Measurements from ENCODE around the gene KRTAP19-2. TPM values are rescaled to one million over a fixed set of nuclear protein-coding genes. Genes with fewer than 3 reads are reported as not detected.

Gene KRTAP19-2
- total RNA-seq, 1 experiment from 2014 or later = not detected

DNA sequence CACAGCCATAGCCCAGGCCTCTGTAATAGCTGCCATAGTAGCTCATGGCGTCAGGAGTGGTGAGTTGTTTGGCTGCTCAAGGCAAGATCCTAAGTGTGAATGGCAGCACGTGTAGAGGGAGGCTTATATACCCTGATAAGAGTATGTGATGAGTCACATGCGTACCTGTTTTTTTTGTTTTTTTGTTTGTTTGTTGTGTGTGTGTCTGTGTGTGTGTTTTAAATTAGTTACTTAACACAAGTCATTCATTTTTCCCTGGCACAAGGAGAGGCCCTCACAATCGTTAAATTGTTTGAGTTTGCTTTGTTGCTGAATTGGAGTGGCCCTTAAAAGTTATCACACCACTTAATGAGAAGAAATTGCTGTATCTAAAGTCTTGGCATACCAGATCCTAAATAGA lies 9.8 kb upstream of the KRTAP19-2 start, which contains the start of gene KRTAP19-4:
Gene KRTAP19-4, minus strand, starts transcription at position 101 of the 400 bp plus-strand sequence. Its CDS starts 55 bp downstream, at position 46.
- CTCF ChIA-PET = no interaction called here
- no TSS peak for BruUV-seq (replicated peaks)

More for the DNA sequence above, 9.8 kb upstream of the KRTAP19-2 start, which contains the start of gene KRTAP19-4:
- RAD21 ChIA-PET (ENCODE audit: low non-redundant PET in 1 of 2, low total read pairs in 2 of 2, uncharacterized antibody in 2 of 2, unreplicated experiment in 2 of 2) = no interaction called here
- Histone ChIP-seq H3K27ac (ENCODE audit: low read depth, low read length) (no peak within 1 kb of the TSS), H3K9me3 (ENCODE audit: control insufficient read depth in 1 of 2, insufficient read depth in 1 of 2, low read depth in 1 of 2, low read length in 2 of 2) (peaks cover 11 to 15% of the 10 kb centered on the region in 2 experiments; a peak in 3 of 4 replicates), H3K27me3 (ENCODE audit: insufficient read depth, low read length) (no peaks in the 10 kb centered on the region), H3K79me2 (ENCODE audit: insufficient read depth, low read length) (no peaks in the 10 kb centered on the region), H3K9ac (ENCODE audit: low read length) (no peak within 1 kb of the TSS), H3K4me1 (ENCODE audit: control insufficient read depth in 1 of 2, insufficient read depth in 2 of 2, low read length in 2 of 2) (no peaks in the 10 kb centered on the region), H3K36me3 (ENCODE audit: control insufficient read depth in 1 of 2, insufficient read depth in 2 of 2, low read length in 2 of 2) (no peaks in the 10 kb centered on the region), H2AFZ (ENCODE audit: low read depth, low read length, poor library complexity, severe bottlenecking) (no peak within 1 kb of the TSS), H3K4me3 (replicated peaks in 1 of 2; ENCODE audit: low read depth in 1 of 2, low read length in 2 of 2) (no peak within 1 kb of the TSS), H4K20me1 (ENCODE audit: insufficient read depth) (no peaks in the 10 kb centered on the region), H3K9me2 (ENCODE audit: insufficient read depth) (no peaks in the 10 kb centered on the region), H3K4me2 (ENCODE audit: low read length) (no peak within 1 kb of the TSS)
- intact Hi-C loops (cut with micrococcal nuclease) = no loop called here
- TF ChIP-seq, protein P1, sequence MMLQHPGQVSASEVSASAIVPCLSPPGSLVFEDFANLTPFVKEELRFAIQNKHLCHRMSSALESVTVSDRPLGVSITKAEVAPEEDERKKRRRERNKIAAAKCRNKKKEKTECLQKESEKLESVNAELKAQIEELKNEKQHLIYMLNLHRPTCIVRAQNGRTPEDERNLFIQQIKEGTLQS (IDR thresholded peaks at IDR 0.05) = no peak
- TF ChIP-seq TCF7L2 (IDR thresholded peaks at IDR 0.05; ENCODE audit: borderline replicate concordance, extremely low read depth, insufficient read depth, insufficient read length) (no peak), POLR2AphosphoS5 (IDR thresholded peaks at IDR 0.05; ENCODE audit: low read depth, low read length) (no peak), ZFX (IDR thresholded peaks at IDR 0.05) (no peak), JUND (IDR thresholded peaks at IDR 0.05) (no peak), RAD21 (IDR thresholded peaks at IDR 0.05; ENCODE audit: low read depth) (no peak), EGR1 (IDR thresholded peaks at IDR 0.05; ENCODE audit: low read depth) (no peak), SIN3A (IDR thresholded peaks at IDR 0.05; ENCODE audit: low read depth) (no peak), YY1 (IDR thresholded peaks at IDR 0.05; ENCODE audit: extremely low read depth, insufficient replicate concordance, low read depth, low read length) (no peak), SRF (IDR thresholded peaks at IDR 0.05; ENCODE audit: low read depth) (no peak), ZNF274 (IDR thresholded peaks at IDR 0.05; ENCODE audit: low read depth, low read length) (no peak), CEBPB (IDR thresholded peaks at IDR 0.05; ENCODE audit: low read depth) (no peak), EZH2 (IDR thresholded peaks at IDR 0.05) (no peak)
- TF ChIP-seq, protein P2, sequence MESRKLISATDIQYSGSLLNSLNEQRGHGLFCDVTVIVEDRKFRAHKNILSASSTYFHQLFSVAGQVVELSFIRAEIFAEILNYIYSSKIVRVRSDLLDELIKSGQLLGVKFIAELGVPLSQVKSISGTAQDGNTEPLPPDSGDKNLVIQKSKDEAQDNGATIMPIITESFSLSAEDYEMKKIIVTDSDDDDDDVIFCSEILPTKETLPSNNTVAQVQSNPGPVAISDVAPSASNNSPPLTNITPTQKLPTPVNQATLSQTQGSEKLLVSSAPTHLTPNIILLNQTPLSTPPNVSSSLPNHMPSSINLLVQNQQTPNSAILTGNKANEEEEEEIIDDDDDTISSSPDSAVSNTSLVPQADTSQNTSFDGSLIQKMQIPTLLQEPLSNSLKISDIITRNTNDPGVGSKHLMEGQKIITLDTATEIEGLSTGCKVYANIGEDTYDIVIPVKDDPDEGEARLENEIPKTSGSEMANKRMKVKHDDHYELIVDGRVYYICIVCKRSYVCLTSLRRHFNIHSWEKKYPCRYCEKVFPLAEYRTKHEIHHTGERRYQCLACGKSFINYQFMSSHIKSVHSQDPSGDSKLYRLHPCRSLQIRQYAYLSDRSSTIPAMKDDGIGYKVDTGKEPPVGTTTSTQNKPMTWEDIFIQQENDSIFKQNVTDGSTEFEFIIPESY (IDR thresholded peaks at IDR 0.05; ENCODE audit: extremely low read depth, insufficient replicate concordance, low read length) = no peak
- TF ChIP-seq, protein P3, sequence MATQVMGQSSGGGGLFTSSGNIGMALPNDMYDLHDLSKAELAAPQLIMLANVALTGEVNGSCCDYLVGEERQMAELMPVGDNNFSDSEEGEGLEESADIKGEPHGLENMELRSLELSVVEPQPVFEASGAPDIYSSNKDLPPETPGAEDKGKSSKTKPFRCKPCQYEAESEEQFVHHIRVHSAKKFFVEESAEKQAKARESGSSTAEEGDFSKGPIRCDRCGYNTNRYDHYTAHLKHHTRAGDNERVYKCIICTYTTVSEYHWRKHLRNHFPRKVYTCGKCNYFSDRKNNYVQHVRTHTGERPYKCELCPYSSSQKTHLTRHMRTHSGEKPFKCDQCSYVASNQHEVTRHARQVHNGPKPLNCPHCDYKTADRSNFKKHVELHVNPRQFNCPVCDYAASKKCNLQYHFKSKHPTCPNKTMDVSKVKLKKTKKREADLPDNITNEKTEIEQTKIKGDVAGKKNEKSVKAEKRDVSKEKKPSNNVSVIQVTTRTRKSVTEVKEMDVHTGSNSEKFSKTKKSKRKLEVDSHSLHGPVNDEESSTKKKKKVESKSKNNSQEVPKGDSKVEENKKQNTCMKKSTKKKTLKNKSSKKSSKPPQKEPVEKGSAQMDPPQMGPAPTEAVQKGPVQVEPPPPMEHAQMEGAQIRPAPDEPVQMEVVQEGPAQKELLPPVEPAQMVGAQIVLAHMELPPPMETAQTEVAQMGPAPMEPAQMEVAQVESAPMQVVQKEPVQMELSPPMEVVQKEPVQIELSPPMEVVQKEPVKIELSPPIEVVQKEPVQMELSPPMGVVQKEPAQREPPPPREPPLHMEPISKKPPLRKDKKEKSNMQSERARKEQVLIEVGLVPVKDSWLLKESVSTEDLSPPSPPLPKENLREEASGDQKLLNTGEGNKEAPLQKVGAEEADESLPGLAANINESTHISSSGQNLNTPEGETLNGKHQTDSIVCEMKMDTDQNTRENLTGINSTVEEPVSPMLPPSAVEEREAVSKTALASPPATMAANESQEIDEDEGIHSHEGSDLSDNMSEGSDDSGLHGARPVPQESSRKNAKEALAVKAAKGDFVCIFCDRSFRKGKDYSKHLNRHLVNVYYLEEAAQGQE (IDR thresholded peaks at IDR 0.05; ENCODE audit: low read depth) = no peak
- TF ChIP-seq, protein P4, sequence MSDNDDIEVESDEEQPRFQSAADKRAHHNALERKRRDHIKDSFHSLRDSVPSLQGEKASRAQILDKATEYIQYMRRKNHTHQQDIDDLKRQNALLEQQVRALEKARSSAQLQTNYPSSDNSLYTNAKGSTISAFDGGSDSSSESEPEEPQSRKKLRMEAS (IDR thresholded peaks at IDR 0.05) = no peak
- DNase-seq (ENCODE audit: low read depth, low spot score) = no peak
- POLR2A ChIA-PET = no interaction called here
- no peak for ATAC-seq
